Fibroblast of skin of scalp (primary cell): ENCODE measurements around the gene PCGF1.

ENCODE experiments used
- DNase-seq: peaks from one replicate; pipeline ENCODE4 v3.0.0-alpha.2; 2013

PCGF1 gene

DNA sequence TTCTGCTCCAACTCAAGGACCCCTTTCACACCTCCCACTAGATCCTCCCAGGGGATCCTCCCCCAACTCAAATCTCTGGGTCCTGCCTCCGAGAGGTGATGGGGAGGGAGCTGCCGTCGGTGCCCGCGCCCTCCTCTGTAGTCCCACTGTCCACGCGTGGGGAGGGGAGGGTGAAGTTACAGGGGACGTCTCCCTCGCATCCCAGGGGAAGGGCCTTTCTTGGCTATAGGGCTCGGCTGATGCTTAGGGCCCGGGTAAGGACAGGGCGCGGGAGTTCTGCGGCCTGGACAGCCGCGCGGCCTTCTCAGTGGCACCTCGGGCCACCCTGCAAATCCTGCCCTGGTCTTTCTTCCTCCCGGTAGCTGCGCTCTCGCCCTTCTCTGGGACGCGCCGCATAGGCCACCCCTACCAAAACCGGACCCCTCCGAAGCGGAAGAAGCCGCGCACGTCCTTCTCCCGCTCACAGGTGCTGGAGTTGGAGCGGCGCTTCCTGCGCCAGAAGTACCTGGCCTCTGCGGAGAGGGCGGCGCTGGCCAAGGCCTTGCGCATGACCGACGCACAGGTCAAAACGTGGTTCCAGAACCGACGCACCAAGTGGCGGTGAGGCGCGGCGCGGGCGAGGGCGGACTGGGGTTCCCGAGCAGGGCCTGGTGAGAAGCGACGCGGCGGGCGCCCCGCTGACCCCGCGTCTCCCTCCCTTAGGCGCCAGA lies 7.9 kb upstream of the PCGF1 start:
- DNase-seq: no peak

DNA sequence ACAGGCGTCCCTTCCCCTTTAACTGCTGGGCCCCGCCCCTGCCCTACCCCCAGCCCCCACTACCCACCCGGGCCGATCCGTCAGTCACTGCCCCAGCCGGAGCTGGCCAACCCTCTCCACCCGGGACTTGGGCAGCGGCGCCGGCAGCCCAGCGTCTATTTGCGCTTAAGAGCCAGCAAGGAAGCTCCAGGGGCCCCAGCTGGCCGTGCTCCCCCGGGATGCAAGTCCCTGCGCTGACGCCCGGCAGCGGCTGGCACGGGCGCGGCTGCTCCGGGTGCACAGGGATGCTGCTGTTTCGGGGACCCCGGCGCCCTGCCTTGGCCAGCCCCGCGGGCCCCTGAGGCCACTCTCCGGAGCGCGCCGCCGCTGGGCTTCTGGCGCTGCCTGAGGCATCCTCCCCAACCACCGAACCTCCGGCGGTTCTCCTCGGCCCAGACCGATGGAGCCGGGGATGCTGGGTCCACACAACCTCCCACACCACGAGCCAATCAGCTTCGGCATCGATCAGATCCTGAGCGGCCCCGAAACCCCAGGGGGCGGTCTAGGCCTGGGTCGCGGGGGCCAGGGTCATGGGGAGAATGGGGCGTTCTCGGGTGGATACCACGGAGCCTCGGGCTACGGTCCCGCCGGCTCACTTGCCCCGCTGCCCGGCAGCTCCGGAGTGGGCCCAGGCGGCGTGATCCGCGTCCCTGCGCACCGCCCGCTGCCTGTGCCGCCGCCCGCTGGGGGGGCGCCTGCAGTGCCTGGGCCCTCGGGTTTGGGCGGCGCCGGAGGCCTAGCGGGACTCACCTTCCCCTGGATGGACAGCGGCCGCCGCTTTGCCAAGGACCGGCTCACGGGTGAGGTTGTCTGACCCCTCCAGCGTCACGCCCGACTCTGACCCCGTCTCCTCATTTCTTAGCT lies 7.1 kb upstream of the PCGF1 start, which contains the start of gene TLX2:
Gene TLX2 (plus strand): TSS at position 83 of the 903 bp plus-strand sequence. CDS start 357 bp downstream, at position 440.
- no peak for DNase-seq

DNA sequence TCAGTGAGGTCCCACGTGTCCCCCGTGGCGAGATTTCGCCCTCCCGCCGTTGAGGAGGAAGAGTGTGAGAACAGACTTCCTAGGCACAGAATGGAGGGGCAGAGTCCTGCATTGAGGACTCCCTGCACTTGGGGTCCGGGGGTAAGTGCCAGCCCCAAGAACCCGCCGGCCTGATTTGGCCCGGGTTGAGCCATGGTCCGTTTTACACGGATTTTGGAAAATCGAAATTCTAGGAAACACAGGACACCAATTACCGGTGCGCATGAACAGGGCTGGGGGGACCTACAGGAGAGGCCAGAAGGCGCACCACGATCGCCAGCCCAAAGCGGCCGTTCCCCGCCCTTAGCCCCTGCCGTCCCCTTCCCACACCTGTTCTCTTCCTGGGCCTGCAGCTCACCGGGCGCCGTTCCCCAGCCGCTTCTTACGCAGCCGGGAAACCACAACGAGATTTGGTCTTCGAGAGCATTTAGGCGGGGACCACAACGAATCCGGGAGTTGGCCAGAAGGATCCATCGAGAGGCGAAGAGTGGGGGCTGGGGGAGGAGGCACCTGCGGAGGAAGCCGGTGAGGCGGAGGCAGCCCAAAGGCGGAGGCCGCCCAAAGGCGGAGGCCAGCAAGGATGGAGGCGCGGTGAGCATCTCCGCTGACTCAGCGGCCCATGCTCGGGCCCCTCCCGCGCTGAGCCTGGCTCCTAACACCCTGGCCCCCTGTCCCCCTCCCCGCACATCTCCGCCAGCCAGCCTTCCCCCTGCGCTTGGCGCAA lies 6.3 kb upstream of the PCGF1 start:
- DNase-seq: no peak

DNA sequence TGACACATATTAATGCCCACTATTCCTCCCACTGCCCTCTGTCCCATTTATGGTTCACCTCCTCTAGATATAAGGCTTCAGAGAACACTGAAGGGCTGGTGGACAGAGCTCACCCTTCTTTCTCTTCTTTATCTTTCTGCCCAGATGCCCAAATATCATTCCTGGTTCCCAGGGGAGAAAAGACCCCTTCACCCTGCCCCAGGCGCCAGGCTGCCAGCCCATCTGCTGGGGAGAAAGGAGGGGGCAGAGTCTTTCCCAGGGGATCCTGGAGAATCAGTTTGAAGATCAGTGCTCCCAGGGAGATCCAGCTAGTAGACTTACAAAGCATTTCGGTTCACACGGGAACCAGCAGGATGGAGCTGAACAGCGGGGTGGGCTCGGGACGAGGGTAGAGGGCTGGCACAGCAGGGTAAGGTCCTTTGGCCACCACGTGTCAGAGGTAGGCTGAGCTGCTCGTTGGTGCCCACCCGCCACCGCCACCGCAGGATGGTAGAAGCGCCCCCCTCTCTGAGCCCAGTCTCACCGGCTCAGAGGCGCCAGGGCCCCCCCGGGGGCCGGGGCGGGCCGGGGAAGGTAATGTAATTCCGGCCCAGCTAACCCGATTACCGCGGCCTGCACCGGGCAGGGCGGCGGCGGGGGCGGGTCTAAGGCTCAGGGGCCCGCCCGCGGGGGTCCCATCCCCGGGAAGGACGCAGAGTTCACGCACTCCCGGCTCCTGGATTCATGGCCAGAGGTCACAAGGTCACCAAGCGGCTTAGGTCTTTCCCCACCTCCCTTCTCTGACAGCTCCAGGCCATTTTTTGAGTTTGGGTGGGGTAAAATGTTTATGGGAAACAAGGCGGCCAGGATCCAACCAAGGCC lies 5.5 kb upstream of the PCGF1 start:
- no peak for DNase-seq

DNA sequence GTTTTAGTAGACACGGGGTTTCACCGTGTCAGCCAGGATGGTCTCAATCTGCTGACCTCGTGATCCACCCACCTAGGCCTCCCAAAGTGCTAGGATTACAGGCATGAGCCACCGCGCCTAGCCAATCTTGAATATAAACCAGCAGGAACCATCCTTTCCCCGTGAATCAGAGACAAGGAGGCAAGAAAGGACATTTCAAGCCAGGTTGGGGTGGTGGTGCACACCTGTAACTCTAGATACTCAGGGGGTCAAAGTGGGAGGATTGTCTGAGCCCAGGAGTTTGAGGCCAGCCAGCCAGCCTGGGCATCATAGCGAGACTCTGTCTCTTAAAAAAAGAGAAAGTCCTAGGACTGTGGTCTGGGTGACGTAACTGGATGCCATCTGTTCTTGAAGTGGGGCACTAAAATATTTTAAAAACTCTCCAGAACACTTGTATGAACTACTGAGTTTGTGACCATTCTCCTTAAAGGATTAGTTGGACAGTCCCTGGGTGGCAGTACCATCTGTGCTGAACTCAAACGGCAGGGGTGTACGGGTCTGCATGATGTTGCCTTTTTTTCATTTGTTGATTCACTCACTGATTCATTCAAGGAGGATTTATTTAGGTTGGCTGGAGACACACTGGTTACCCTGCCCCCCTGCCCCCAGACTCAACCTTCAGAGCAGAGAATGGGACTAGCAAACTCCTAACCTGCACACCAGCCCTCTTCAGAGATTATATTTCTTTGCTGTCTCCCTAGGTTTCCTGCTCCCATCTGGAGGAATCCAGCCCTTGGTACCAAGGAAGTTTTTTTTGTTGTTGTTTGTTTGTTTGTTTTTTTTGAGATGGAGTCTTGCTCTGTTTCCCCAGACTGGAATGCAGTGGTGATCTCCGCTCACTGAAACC lies 3.9 kb upstream of the PCGF1 start:
- peak; percentile 48 for DNase-seq

DNA sequence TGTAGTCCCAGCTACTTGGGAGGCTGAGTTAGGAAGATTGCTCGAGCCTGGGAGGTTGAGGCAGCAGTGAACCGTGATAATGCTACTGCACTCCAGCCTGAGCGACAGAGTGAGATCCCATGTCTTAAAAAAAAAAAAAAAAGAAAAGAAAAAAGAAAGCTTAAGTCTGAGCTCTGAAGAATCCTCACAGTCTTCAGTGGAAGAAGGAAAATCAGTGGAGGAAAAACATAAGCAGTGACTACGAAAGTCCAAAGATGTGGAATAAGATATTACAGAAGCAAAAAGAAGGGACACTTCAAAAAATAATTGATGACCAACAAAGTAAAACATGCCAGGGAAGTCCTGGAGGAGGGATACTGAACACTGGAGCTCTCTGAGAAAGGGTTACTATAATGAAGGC lies 2.8 kb upstream of the PCGF1 start:
- DNase-seq: no peak

DNA sequence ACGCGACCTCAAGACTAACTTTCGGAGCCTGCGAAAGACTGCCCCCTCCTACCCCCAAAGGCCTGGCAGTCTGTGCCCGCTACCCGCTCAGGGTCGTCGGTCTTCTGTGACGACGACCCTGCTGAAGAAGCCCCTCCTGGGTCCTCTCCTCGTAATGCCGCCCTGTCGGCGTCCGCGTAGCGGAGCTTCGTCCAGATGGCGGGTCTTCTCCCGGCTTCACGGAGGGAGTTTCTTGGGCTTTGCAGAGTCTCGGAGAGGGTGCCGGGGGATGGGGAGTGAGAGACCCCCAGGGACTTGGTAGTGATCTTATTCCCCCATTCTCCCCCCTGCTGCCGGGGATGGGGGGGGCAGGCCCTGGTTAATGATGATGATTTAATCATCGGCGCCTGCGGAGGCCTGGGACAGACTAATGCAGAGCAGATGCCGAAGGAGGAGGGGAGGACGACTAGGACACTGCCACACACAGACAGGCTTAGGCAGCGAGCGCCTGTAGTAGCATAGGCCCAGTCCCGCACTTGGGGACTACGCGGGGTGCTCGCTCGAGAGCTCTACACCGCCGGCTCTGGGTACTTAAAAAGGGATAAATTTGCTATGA lies 528 bp upstream of the PCGF1 start:
- peak; percentile 94 for DNase-seq

DNA sequence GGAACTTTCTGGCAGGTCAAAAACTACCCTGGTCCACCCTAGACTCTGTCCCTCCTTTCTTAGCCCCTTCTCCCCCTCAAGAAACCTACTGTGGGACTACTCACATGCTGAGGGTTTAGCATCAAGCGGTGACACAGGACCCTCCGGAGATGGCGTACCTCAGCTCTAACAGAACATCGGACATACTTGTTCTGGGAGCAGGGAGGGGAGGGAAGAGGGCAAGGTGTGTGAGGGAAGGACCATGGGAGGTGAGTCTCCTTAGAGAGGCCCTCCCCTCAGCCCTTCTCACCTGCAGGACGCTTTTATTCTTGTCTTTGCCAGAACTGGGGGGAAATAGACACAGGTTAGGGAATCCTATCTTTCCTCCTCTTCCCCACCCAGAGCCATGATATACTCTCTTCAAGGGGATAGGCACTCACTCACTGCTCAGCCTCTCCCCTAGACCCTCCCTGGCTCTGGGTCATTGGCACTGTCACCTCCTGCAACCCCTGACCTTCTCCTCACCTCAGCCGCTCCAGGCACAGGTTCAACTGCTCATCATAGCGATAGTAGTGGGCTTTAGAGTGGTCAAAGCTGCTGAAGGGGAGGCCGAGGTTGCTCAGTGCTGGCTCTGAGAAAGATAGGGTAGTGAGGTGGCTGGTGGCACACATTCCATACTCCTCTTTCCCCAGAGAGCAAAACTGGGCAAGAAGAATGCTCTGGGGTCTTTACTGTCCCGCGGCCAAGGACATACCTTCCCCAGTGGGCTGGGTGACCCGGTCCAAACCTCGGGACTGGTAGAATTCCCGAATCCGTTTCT lies 1.8 kb downstream of the PCGF1 start:
- DNase-seq: no peak

DNA sequence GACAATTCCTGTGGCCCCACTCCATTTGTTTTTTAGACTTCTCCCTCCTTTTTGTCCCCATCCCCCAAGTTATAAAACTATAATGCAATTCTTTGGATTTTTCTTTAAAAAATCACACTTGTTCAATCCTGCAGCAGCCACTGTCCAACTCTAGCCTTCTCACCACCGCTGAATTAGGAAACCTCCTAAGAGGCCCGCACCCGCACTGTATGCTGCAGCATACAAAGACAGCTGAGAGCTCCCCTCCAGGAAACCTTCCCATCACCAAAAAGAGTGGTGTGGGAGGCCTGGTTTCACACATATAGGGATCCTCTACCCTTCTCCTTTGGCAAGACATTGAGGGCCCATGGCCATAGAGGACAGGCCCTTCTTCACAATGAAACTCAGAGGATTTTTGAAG lies 2.9 kb downstream of the PCGF1 start:
- no peak for DNase-seq

DNA sequence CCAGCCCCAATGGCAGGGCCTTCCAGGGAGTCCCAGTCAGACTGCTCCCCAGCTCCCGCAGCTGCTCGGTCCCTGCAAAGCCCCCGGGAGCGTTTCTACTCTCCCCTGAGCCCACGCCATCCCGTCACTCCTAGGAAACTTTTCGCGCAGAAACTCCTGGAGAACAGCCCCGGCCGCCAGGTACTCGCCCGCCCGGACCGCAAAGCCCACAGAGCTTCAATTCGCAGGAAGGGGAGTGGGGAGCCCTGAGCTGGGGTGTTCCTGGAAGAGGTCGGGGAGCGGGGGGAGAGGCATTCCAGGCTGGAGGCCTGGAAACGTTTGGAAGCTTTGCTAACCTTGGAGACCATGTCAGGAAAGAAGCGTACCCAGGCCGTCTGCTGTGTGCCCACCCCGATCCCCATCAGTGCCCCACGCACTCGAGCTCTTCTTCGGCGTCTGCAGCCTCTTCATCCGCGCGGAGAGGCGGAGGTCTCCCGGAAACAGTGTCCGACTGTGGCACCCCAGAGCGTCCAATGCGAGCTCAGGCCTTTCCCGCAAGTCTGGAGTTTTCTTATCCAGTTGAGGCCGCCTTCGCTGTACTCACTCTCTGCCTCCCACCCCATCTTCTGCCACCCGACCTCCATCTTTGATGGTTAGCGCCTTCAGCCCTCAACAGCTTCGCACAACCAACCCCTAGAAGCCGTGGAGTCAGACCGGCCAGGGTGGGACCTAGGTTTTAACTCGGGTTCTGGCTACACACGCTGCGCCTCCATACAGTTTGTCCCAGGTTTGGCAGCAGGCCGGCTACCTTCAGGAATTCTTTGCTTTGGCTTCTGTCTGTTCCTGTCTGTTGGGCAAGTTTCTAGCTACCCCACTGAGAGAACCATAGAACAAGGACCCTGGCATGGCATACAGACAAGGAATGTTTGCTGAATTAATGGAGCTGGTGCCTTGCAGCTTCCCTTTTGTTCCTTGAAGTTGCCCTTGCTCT lies 3.7 kb downstream of the PCGF1 start:
- DNase-seq: no peak

DNA sequence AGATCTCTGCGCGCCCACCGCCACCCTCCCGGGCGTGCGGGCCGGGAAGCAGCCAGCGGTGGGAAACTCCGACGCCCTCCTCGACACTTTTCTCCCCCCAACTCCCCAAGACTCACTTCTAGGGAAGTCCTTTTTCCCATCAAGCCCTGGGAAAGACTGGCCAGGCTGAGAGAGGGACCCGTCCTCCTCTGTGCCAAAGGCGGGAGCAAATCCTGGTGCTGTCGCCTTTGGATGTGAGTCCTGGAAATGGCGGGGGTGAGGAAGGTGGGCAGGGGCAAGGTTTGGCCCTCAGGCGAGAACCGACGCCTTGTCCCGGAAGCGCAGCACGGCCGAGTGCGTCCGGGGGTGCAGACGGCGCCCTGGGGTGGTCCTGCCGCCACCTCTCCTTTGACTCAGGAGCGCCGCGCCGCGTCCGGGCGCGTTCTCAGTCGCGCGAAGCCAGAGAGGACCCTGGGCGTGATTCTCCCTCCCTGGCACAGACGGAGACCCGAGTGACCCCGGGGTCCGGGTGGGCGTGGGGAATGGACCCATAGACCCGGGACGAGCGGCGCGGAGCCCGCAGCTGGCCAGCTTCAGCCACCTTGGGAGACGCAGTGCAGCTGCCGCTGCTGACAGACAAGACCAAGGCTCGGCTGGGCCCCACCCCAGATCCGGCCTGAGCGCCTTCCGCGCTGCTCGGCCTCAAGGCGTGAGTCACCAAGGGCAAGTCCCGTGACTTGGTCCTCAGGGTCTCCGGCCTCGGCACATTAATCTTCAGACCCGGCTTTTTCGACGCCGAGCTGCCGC lies 4.6 kb downstream of the PCGF1 start:
- DNase-seq: peak; percentile 78

DNA sequence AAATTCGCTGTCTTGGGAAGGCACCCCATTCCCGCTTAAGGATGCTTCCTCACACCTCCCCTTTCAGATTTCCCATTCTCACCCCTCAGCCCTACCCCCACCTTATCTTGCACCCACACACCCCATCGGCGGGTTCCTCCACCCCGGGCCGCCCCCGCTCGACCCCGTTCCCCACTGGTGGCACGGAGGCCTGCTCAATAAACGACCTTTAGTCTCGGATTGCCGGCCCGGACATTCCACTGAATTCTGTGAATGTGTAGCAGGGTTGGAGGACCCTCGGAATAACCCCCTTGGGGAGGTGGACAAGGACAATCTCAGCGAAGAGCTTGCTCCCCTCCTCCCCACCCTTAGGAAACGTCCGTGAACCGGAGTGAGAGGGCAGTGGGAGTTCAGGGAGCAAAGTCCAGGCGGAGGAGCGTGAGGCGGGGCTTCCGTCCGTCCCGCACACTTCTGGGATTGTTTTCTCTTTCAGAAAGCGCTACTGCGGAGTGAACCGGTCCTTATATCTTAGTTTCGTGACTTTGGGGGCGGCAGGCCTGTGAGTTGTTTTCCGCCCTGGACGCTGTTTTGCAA lies 5.3 kb downstream of the PCGF1 start:
- no peak for DNase-seq

DNA sequence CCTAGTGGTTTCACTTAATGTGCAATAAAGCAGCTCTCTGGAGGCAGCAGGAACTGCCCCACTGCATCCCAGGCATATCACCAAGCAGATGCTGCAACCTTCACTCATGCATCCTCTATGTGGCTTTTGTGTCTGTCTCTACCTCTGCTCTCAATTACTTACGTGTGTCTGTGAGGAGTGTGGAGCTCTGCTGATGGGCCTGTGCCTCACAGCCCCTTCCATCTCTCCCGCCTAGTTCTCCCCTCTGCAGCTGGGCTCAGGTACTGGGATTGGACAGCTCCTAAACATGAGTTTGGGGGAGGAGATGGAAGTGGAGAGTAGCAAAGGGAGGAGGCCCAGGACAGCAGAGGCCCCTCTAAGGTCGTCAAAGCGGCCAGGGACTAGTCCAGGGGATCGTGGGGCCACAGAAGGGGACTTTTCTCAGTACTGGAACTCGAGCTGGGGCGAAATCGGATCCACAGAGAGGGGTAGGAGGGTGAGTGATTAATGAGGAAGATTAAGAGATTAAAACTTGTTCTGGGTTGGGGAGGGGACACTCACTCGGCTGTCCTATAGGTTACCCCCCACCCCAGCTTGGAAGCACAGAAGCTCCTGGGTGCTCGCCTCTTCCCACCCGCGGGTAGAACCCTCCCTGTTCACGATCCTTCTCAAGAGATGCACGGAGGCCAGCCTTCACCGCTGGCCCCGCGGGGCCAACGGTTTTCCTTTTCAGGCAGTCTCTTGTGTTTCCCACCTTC lies 6.0 kb downstream of the PCGF1 start:
- DNase-seq: no peak

DNA sequence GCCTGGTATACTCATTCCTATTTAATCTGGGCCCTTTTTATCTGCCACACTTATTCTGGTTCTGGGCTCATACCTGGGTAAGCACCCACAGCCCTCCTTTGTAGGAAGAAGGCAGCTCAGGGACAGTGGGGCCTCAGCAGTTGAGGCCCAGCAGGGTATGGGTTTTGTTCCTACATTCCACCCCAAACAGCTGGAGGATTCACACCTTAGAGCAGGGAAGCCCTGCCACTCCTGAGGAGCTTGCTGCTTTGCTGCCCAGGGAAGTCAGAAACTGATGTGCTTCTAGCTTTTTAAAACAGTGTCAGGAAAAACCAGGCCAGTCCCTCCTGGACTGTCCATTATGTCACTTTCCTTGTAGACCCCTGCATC lies 6.9 kb downstream of the PCGF1 start:
- DNase-seq: no peak

DNA sequence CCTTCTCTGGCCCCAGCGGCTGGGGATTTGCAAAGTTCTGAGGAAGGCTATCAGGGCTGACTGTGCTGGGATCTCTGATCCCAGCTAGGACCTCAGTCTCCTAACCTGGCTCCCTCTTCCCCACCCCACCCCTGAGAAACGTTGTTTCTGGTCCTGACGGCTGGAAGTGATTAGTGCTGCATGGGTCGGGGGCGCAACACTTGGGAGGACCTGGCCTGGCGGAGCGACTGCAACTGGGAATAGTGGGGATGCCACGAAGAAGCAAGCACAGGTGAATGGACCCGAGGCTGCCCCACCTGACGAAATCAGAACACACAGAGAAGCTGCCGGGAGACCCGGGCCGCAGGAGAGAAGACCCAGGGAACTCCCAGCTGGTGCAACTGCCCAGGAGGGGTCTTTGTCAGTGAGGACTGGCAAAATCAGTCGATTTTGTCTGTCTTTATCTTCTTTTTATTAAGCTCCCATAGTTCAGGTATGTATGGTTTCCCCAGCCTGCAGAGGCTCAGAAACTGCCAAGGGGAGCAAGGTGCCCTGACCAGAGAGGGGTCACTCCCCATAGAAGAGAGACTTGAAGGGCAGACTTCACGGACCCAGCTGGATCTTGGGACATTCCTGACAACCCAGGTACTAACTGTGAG lies 7.4 kb downstream of the PCGF1 start:
- DNase-seq: no peak
